GM20000 (cell line): Measurements from ENCODE around the gene XRCC4.

Experiments
- DNase-seq: peaks from one replicate; pipeline ENCODE4 v3.0.0; 2012; ENCODE audit warnings: low spot score
- CTCF ChIP-seq: IDR thresholded peaks from 2 replicates; pipeline ENCODE4 v1.5.1; 2012; ENCODE audit warnings: mild to moderate bottlenecking, control low read depth; ENCODE audit errors: extremely low read depth, missing control alignments

XRCC4 gene

GRCh38 chr5:83340511-83340918, 263.2 kb downstream of the XRCC4 start:
- DNase-seq = no peak
- no peak for TF ChIP-seq CTCF

- no peak for DNase-seq
- TF ChIP-seq CTCF = no peak
These were observed 264.5 kb downstream of the XRCC4 start for GRCh38 chr5:83341815-83342334.

- no peak for DNase-seq
- no peak for TF ChIP-seq CTCF
These were observed 265.1 kb downstream of the XRCC4 start for GRCh38 chr5:83342465-83342864.

- no peak for TF ChIP-seq CTCF
- DNase-seq = no peak
These were observed 266.0 kb downstream of the XRCC4 start for GRCh38 chr5:83343299-83343698.

GRCh38 chr5:83345423-83345822, 268.1 kb downstream of the XRCC4 start:
- no peak for TF ChIP-seq CTCF
- DNase-seq = no peak

- DNase-seq = no peak
These were observed 271.0 kb downstream of the XRCC4 start for GRCh38 chr5:83348281-83348780.

GRCh38 chr5:83353231-83353630, 275.9 kb downstream of the XRCC4 start:
- TF ChIP-seq CTCF = no peak

More at GRCh38 chr5:83348281-83348780, 271.0 kb downstream of the XRCC4 start:
- TF ChIP-seq CTCF = no peak

More at GRCh38 chr5:83353231-83353630, 275.9 kb downstream of the XRCC4 start:
- no peak for DNase-seq
